ENCODE results near the gene ALDH16A1.

The ALDH16A1 gene

GRCh38 chr19:49423985-49424303 is 29.1 kb upstream of the ALDH16A1 start:
- no peak for DNase-seq

GRCh38 chr19:49425178-49425577 is 27.8 kb upstream of the ALDH16A1 start, which contains the start of gene GFY:
GFY (plus strand) TSS chr19:49425388; CDS start chr19:49426431, 1,043 bp downstream.
- no peak for DNase-seq

- DNase-seq = peak; percentile 53
Observed at GRCh38 chr19:49425922-49426592, 27.0 kb upstream of the ALDH16A1 start.

GRCh38 chr19:49427339-49427738 is 25.7 kb upstream of the ALDH16A1 start:
- no peak for DNase-seq

GRCh38 chr19:49427855-49428546 is 25.0 kb upstream of the ALDH16A1 start:
- DNase-seq = no peak

- no peak for DNase-seq
Observed at GRCh38 chr19:49428547-49429451, 24.2 kb upstream of the ALDH16A1 start.

- DNase-seq = no peak
Observed at GRCh38 chr19:49430172-49430677, 22.8 kb upstream of the ALDH16A1 start.

GRCh38 chr19:49430678-49431329 is 22.2 kb upstream of the ALDH16A1 start:
- no peak for DNase-seq

GRCh38 chr19:49431330-49431749 is 21.7 kb upstream of the ALDH16A1 start:
- DNase-seq = no peak

- peak; percentile 44 for DNase-seq
Observed at GRCh38 chr19:49432141-49433073, 20.6 kb upstream of the ALDH16A1 start.

- no peak for DNase-seq
Observed at GRCh38 chr19:49433240-49433901, 19.7 kb upstream of the ALDH16A1 start.

GRCh38 chr19:49434907-49435583 is 18.0 kb upstream of the ALDH16A1 start:
- DNase-seq = no peak

- DNase-seq = no peak
Observed at GRCh38 chr19:49435670-49436069, 17.4 kb upstream of the ALDH16A1 start.

GRCh38 chr19:49436381-49437017 is 16.5 kb upstream of the ALDH16A1 start:
- peak; percentile 51 for DNase-seq

- no peak for DNase-seq
Observed at GRCh38 chr19:49437231-49437630, 15.8 kb upstream of the ALDH16A1 start.

GRCh38 chr19:49438261-49438660 is 14.8 kb upstream of the ALDH16A1 start:
- no peak for DNase-seq

GRCh38 chr19:49439836-49440235 is 13.2 kb upstream of the ALDH16A1 start:
- DNase-seq = no peak

GRCh38 chr19:49440439-49441209 is 12.4 kb upstream of the ALDH16A1 start:
- no peak for DNase-seq

Measured in DMS153 (cell line).